Stimulated activated CD4-positive, alpha-beta T cell treated with anti-CD3 and anti-CD28 coated beads, TNF-alpha, amount 100 ng/mL, for 1 hour (primary cell): ENCODE data around the gene GTF2H2C.
"Not testable (repeated sequence)": the region's sequence is repeated elsewhere in the genome, so short reads cannot be mapped to it uniquely, and the experiment has no call there.

Experiments used
- DNase-seq, 3 donors: peaks; one replicate each; pipeline ENCODE4 v3.0.0-alpha.2; 2020; ENCODE audit warnings: low read depth in 3 of 3, low spot score in 1 of 3

GTF2H2C gene

GRCh38 chr5:69560587-69561431, 818 bp downstream of the GTF2H2C start:
- not testable (repeated sequence) for DNase-seq

GRCh38 chr5:69566172-69566571, 6.2 kb downstream of the GTF2H2C start:
- DNase-seq: not testable (repeated sequence)

DNA sequence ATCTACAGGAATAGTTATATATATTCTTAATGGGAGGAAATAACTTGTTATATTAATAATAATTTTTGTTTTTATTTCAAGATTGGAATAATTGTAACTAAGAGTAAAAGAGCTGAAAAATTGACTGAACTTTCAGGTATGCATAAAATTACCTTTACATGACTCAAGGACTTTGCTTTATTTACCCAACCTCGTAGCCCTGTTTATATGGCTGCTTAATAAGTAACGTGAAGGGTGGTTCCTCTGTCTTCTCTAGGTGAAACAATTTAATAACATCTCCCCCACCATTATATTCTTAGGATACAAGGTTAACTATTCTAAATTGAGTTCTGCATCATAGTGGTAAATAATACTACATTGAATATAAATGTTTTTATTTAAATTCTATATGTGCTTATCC, 8.1 kb downstream of the GTF2H2C start:
- not testable (repeated sequence) for DNase-seq

- not testable (repeated sequence) for DNase-seq
Observed at GRCh38 chr5:69583356-69583755, 23.4 kb downstream of the GTF2H2C start.

- not testable (repeated sequence) for DNase-seq
Observed at GRCh38 chr5:69596114-69596840, 36.3 kb downstream of the GTF2H2C start.

GRCh38 chr5:69601947-69602346, 42.0 kb downstream of the GTF2H2C start:
- not testable (repeated sequence) for DNase-seq

GRCh38 chr5:69606839-69607238, 46.8 kb downstream of the GTF2H2C start:
- not testable (repeated sequence) for DNase-seq

DNA sequence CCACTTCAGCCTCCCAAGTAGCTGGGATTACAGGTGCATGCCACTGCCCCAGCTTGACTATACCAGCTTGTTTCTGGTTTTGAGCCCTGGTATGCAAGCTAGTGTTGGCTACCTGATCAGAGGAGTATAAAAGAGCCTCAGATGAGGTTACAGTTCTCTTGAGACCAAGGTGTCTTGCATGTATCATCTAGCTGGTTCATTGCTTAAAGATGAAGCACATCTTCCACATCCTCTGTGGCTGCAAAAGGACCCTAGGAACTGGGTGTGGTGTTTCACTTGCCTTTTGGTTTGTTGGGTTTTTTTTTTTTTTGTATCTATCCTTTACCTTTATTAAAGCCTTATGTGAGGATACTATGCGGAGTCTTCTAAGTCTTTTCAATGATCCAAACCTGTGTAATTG, 47.8 kb downstream of the GTF2H2C start:
- not testable (repeated sequence) for DNase-seq

DNA sequence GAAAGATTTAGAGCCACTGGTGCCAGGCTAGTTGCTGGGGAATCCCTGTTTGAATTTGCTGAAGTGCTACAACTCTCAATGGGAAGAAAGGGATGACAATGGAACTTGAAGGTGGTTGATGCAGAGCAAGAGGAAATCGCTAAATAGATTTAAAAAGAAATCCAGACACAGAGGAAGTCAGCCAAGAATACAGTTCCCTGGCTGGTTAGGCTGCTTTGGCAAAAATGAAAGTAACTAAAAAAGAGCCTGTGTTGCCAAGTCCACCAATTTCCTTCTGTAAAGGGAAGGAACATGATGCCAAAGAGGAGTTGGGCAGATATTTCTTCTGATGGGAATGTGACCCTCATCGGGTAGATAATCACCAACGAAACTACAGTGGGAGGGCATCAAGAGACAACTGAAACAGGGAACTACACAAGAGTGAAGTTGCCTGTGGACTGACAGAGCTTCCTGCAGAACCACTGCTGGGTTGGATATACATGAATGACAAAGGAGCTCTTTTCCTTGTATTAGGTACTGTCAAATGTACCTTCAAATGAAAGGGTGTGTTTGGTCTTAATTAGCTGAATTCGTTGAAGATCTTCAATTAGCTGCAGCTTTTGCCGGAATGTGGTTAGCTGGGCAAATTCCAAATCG, 49.0 kb downstream of the GTF2H2C start:
- DNase-seq: not testable (repeated sequence)

GRCh38 chr5:69614843-69615242, 54.9 kb downstream of the GTF2H2C start:
- DNase-seq: not testable (repeated sequence)

- not testable (repeated sequence) for DNase-seq
Observed at GRCh38 chr5:69631879-69632278, 71.9 kb downstream of the GTF2H2C start.
